Fibroblast of gingiva (primary cell): ENCODE measurements around the gene CXXC1.
"Not testable (repeated sequence)": the region's sequence is repeated elsewhere in the genome, so short reads cannot be mapped to it uniquely, and the experiment has no call there.

Experiments used
- DNase-seq: peaks from one replicate; pipeline ENCODE4 v3.0.0-alpha.2; 2011; ENCODE audit warnings: low read depth

CXXC1 gene

DNA sequence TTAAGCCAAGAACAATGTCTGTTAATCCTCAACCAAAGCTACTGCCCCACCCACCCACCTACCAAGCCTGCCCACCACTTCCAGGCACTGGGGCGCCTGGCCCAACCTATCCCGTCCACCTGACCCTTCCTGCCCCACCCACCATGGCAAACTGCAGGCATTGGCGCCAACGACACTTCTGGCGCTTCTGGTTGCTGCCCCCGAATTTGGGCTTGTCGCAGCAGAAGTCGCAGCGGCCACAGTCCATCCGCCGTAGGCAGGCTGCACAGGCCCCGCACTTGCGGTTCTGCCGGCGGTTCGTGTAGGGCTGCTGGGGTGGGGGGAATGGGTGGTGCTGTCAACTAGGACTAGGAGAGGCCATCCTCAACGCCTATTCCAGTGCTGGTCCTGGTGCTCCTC, 13.4 kb downstream of the CXXC1 start:
- DNase-seq, result no peak

DNA sequence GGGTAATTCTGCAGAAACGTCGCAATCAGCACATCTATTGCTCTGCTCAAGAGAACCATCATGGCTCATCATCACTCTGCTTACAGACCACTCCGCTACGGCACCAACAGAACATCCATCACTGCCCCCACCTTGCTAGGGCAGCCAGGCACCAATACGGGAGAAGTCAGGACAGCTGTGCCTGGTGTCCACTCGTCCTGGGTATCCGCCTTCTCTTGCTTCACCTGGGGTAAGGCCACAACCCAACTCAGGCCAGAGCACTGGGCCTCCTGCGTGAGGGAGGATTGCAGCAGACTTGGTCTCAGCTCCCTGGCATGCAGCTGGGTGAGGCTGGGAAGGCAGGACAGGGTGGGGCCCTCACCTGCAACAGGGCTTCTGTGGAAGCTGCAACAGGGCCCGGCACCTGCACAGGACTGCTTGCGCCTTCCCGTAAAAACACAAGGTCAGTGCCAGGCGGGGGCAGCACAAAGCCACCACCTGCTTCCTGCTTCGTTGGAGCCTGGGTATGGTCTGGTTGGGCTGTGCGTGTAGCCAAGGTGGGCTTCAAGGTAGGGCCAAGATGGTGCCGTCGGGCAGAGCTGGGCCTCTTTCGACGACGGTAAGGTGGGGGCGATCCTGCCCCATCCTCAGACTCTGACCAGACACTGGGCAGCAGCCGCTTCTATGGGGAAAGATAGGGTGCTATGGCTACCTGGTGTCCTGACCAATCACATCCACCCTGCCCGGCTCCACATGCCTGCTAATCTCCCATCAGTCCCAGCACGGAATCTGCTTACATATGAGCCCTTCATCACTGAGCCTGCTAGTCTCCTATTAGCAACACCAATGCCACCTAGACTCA, 14.1 kb downstream of the CXXC1 start:
- DNase-seq, result no peak

DNA sequence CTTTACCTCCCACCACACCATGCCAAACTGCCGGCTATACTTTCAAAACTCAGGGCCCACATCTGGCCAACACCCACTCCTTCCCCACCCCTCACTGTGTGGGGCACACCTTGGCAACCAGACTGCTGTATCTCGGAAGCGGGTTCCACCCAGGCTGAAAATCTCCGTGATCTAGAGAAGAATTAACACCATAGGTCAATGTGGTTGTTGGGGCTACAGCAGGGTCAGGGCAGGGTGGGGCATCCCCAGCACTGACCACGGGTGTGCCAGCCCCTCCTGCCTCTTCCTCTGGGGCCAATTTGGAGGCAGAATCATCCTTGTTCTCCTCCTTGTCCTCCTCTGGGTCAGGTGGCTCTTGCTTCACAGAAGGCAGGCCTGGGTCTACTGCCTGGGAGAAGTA, 14.9 kb downstream of the CXXC1 start:
- DNase-seq, result no peak

DNA sequence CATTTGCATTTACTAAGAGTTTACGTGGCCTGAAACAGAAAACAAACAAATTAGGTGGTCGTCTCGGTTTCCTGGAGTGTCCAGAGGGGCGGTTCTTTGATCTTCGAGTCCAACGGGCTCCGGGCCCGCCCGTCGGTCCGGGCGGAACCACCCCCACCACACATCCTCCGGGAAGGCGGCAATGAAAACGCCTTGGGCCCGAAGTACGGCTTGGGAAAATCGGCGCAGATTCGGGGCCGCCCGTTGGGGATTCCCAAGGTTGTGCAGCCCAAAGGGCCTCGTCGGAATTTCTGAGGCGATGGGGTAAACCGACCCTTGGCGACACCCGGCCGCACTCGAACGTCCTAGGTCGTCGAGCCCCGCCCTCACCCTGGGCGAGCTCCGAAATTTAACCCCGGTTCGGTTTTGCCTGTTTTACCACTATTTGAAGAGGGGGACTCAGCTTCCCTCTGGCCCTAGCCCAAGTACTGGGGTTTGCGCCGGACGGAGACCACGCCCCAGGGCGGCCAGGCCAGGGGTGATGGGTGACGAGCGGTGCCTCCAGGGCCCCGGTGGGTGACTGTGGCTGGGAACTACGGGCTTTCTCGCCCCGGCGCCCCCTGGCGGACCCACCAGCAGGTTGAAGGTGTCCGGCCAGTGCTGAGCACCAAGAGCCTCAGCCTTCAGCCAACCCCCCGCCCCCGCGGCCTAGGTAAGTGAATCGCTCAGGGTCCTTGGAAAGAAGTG, 19.3 kb downstream of the CXXC1 start:
- DNase-seq, result peak; percentile 67

DNA sequence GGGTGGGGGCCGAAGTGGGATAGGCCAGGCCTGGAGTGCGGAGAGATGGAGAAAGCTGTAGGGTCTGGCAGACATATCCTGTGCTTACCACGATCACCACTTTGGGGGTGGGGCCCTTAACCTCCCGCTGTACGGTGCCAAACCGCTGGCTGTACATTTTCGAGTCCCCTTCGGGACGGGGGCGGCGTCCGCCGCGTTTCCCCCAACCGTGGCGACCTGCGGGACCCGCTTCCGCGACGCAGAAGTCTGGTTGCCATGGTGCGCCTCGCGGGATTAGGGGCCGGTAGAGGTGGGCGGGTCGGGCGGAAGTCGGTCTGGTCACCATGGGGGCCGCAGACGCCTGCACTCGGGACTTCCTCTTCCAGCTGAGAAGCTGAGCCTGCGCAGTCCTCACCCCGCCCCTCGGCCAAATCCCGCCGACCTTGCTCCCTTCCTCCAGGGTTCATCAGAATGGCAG, 21.2 kb downstream of the CXXC1 start, which contains the start of gene CFAP53:
Gene CFAP53 (minus strand): TSS at position 248 of the 457 bp plus-strand sequence. CDS start 91 bp downstream, at position 157.
- peak; percentile 89 for DNase-seq

DNA sequence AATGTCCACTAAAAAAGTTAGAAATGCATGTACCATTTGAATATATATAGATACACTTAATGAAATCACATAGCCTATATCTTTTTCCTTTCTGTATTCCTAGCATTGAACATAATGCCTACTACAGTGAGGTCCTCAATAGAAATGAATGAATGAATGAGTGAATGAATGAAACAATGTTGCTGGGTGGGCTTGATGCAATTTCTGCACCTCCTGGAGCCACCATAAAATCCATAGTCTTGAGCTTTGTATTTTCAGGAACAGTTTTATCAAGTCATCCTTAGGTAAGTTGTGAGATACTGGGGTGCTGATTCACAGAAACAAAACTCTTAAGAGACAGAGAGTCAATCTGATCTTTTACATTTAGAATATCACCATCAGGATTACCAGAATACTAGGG, 24.5 kb downstream of the CXXC1 start:
- DNase-seq, result no peak

DNA sequence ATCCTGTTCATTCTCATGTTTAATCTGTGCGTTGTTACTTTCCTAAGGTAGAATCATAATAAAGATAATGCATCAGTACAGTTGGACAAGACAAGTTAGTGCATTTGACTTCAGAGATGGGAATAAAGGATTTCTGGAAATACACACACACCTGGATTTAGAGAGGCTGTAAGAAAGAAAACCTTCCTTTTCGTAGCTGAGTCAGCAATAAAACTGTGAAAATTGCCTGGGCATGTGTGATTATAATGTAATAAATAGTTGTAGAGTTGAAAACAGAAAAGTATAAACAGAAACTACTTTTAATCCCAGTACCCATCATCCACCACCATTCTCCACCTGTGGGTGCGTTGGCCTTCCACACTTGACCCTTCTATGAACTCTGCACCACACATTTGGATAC, 36.6 kb downstream of the CXXC1 start:
- no peak for DNase-seq

DNA sequence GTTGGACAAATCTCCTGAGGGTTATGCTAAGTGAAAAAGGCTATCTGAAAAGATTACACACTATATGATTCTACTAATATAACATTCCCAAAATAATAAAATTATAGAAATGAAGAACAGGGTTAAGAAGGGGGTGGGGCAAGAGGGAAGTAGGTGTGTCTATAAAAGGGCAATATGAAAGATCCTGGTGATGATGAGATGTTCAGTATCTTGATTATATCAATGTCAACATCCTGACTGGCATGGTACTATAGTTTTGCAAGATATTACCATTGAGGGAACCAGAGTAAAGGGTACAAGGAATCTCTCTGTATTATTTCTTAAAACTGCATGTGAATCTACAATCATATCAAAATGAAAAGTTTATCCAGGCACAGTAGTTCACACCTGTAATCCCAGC, 37.9 kb downstream of the CXXC1 start:
- no peak for DNase-seq

DNA sequence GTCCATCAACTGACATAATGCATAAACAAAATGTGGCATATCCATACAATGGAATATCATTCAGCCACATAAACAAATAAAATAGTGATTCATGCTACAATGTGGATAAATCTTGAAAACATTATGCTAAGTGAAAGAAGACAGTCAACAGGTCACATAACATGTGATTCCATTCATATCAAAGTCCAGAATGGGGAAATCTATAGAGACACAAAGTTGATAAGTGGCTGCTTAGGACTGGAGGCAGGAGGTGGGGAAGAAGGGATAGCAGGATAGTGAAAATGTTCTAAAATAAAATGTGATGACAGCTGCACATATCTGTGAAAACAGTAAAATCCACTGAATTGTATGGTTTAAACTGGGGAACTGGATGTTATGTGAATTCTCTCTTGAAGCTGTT, 39.9 kb downstream of the CXXC1 start:
- no peak for DNase-seq

DNA sequence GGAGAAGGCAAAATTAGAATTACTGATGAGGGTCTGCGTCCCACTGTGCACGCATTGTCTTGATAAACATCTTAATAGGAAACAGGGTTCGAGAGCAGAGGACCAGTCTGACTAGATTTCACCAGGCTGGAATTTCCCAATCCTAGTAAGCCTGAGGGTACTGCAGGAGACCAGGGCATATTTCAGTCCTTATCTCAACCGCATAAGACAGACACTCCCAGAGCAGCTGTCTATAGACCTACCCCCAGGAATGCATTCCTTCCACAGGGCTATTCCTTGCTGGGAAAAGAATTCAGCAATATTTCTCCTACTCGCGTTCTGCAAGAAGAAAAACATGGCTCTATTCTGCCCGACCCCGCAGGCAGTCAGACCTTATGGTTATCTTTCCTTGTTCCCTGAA, 45.7 kb downstream of the CXXC1 start:
- not testable (repeated sequence) for DNase-seq

DNA sequence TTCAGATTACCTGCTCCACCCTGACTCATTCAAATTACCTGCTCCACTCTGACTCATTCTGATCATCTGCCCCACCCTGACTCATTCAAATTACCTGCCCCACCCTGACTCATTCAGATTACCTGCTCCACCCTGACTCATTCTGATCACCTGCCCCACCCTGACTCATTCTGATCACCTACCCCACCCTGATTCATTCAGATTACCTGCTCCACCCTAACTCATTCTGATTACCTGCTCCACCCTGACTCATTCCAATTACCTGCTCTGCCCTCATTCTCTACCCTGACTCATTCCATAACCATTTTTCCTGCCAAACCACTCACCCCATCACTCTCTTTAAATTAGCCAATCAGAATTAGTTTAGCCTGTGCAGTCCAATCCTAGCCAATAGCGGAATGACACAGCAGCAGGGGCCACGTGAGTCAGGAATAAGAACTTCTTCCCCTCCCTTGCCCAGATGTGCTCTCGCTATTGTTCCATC, 47.4 kb downstream of the CXXC1 start:
- DNase-seq, result no peak

DNA sequence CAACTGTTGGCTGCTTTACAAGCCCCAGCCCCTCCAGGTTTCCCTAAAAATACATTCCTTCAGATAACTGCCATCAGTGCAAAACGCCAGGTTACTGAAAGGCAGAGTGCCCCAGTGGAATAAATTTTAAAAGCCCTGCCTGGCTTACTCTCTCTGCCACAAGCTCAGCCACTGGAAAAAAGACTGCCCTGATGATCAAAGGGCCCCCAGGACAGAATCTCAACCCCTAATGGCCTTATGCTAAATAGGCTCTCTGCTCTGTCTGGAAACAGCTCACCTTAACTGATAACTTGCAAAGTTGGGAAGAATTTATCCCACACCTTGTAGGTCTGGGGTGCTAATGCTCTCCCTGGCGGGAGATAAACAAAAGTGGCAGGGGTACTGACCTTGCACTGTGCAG, 55.1 kb downstream of the CXXC1 start:
- DNase-seq, result no peak
